ENCODE results near the gene NT5M.
A peak's percentile ranks its signal among the peaks of the same experiment; 100 is the strongest.

Gene NT5M

DNA sequence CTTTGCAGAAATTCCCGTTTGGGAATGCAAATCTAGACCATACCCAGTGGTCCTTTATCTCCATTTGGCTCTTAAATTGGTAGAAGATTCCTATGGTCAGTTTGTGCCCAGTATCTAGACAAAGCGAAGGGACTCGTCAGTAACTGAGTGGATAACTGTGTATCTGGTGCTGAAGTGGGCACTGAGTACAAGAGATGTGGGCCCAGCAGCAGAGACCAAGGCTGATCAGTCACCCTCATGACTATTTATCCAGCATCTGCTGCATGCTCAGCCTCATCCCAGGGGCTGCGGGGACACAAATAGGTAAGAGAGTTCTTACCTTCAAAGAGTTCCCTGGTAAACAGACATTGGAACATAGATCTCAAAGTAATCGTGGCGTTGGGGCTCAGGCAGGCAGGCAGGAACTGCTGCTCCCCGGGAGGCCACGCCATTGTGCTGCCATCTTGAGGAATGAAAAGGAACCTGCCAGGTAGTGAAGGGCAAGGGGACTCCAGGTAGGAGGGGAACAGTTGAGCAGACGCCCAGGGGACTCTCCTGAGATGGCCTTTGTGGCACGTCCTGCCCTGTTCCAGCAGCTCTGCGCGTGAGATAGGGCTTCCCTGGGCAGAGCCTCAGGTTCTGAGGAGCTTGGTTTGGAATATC is 10.3 kb downstream of the NT5M start:
- peak; percentile 79 for TF ChIP-seq CTCF (conservative IDR thresholded peaks at IDR 0.05; ENCODE audit: low read depth)
- H3K27ac ChIP-seq, result no peak overlapping the region
- peak; percentile 77 for DNase-seq (ENCODE audit: low spot score)
- POLR2A ChIA-PET (ENCODE audit: low non-redundant PET), result no interaction called here
- CTCF ChIA-PET, result interaction anchor here (0.6 to 0.7 kb wide), 3 partner anchors 27 to 364 kb away, joined by 3 to 5 read pairs (median 5); no protein-coding TSS in a partner anchor

DNA sequence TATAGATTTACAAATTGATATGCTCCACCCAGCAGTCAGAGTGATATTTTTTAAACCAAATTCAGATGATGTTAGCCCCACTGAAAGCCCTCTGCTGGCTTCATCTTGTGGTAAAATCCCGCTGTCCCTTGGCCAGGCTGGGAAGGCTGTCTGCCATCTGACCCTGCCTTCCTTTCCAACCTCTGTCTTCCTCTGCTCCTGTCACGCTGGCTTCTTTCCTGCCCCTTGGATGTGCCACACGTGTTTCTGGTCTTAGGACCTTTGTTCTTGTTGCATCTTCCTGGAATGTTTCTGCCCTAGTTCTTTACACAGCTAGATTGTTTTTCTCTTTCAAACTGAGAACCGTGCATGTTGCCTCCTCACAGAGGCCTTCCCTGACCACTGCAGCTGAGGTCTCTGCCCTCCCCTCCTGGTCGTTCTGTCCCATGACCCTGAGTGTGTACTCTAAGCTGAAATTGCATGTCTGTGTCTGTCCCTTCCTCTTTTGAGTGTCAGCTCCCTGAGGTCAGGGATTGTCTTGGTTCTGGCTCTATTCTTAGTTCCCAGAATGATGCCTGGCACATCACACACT is 11.4 kb downstream of the NT5M start:
- ChIA-PET POLR2A (ENCODE audit: low non-redundant PET) (no interaction called here), CTCF (no interaction called here)
- H3K27ac ChIP-seq, result no peak overlapping the region
- DNase-seq (ENCODE audit: low spot score), result no peak
- no peak for TF ChIP-seq CTCF (conservative IDR thresholded peaks at IDR 0.05; ENCODE audit: low read depth)

DNA sequence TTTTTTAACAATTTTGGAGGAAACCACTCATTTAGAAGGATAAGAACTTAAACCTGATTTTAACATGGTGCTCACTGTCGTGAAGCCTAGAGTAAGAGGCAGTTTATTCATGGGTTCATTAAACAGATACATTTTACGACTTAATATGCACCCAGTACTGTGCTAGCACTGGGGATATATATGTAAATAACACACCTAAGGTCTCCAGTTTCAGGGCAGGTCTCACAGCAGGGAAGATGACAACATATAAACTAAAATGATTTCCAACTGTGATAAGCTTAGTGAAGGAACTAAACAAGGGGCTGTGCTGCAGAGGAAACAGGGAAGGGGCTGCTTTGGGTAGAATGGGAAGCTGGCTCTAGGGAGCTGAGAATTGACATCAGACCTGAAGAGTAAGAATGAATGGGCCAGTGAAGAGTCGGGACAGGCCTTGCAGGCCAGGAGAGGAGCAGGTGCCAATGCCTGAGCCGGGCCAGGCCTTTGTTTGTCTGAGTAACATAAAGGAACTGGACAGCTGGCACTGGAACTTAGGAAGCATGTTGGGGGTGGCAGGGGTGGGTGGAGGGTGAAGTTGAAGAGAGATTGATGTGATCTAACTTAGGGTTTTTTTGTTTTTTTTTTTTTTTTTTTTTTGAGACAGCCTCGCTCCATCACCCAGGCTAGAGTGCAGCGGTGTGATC is 12.1 kb downstream of the NT5M start:
- no peak overlapping the region for H3K27ac ChIP-seq
- CTCF ChIA-PET, result no interaction called here
- TF ChIP-seq CTCF (conservative IDR thresholded peaks at IDR 0.05; ENCODE audit: low read depth), result no peak
- POLR2A ChIA-PET (ENCODE audit: low non-redundant PET), result no interaction called here
- no peak for DNase-seq (ENCODE audit: low spot score)

DNA sequence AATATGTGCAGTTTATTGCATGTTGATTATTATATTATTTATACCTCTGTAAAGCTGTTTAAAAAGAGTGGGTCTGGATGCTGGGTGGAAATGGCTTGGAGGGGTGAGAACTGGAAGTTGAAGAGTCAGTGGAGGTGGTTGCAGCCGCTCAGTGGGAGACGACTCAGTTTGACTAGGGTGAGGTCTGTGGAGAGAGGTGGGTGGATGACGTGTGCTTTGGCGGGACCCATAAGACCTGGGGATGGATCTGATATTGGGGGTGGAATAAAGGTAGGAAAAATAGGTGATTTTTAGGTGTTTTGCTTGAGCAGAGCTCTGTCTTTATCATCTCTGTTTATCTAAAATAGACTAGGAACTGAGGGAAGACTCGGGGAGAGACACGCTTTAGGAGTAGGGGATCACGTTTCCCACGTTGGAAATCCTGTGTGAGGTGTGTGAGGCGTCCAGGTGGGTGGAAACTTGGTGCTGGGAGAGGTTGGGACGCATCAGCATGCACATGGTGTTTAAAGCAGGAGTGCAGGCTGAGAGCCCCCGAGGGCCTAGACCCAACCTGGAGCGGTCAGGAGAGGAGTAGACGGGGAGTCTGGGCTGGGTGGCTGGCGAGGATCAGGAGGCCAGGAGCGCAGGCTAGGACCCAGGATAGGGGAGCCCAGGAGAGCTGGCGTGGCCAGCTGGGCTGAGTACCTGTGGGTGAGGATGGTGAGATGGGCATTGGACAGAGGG is 17.2 kb downstream of the NT5M start:
- POLR2A ChIA-PET (ENCODE audit: low non-redundant PET), result interaction anchor here (0.5 kb wide), 1 partner anchor 375 kb away, joined by 3 read pairs; no protein-coding TSS in a partner anchor
- no peak overlapping the region for H3K27ac ChIP-seq
- TF ChIP-seq CTCF (conservative IDR thresholded peaks at IDR 0.05; ENCODE audit: low read depth), result no peak
- CTCF ChIA-PET, result no interaction called here
- no peak for DNase-seq (ENCODE audit: low spot score)

DNA sequence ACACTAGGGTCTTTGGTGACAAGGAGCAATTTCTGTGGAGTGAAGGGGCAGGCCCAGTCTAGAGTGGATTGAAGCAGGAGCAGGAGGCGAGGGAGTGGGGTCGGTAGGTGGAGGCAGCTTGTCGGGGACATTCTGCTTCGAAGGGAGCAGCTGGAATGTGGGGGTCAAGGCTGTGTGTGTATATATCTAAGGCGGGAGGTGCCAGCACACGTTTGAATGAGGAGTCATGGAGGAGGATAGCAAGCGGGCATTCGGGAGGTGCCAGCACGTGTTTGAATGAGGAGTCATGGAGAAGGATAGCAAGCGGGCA is 17.7 kb downstream of the NT5M start:
- H3K27ac ChIP-seq, result no peak overlapping the region
- POLR2A ChIA-PET (ENCODE audit: low non-redundant PET), result interaction anchor here (0.5 kb wide), 1 partner anchor 375 kb away, joined by 3 read pairs; no protein-coding TSS in a partner anchor
- no peak for TF ChIP-seq CTCF (conservative IDR thresholded peaks at IDR 0.05; ENCODE audit: low read depth)
- DNase-seq (ENCODE audit: low spot score), result no peak
- CTCF ChIA-PET, result no interaction called here

- no peak overlapping the region for H3K27ac ChIP-seq
- POLR2A ChIA-PET (ENCODE audit: low non-redundant PET), result no interaction called here
- no peak for TF ChIP-seq CTCF (conservative IDR thresholded peaks at IDR 0.05; ENCODE audit: low read depth)
- no peak for DNase-seq (ENCODE audit: low spot score)
- CTCF ChIA-PET, result interaction anchor here (0.5 kb wide), 1 partner anchor 275 kb away, joined by 4 read pairs; no protein-coding TSS in a partner anchor
These were observed 18.3 kb downstream of the NT5M start for GRCh38 chr17:17321356-17322025.

Data from RWPE1 (cell line).